HEK293 (cell line): ENCODE data around the gene ADAMTS14.

Experiments
- CTCF ChIA-PET: fragments of 350-600 bp; formaldehyde crosslinking; extraction: SDS; loops from one replicate; lab custom pipeline; 2021; ENCODE audit warnings: antibody characterized with exemption; lab: Yijun Ruan, JAX
- POLR2A ChIA-PET: fragments of 300-600 bp; formaldehyde crosslinking; extraction: SDS; loops from one replicate; lab custom pipeline; 2020; ENCODE audit warnings: antibody characterized with exemption, inconsistent platforms; lab: Yijun Ruan, JAX
- H3K27ac ChIP-seq: fragments of 200-500 bp; sonication (Bioruptor generic); 2 replicates; pipeline ENCODE4 v1.5.1; 2014; ENCODE audit warnings: low read depth, low read length, control low read depth, inconsistent platforms; ENCODE audit errors: extremely low read depth
- H3K36me3 ChIP-seq, 2 experiments: fragments of 200-500 bp in 1 of 2; sonication (Bioruptor generic) in 1 of 2; 1 replicate in 1 of 2; 2 replicates in 1 of 2; pipeline ENCODE4 v1.5.1; 2014 to 2017; ENCODE audit warnings: inconsistent platforms in 2 of 2, low read length in 2 of 2; ENCODE audit not compliant: control insufficient read depth in 2 of 2, insufficient read depth in 1 of 2
- H3K4me1 ChIP-seq: fragments of 200-500 bp; sonication (Bioruptor generic); 2 replicates; pipeline ENCODE4 v1.5.1; 2014; ENCODE audit warnings: mild to moderate bottlenecking, low read length, inconsistent platforms; ENCODE audit not compliant: control insufficient read depth, insufficient read depth
- H3K4me3 ChIP-seq: 2 replicates; pipeline ENCODE4 v1.5.1; 2011; ENCODE audit warnings: low read depth, mild to moderate bottlenecking, control low read depth, low read length, moderate library complexity
- H3K9me3 ChIP-seq: fragments of 200-500 bp; sonication (Bioruptor generic); 2 replicates; pipeline ENCODE4 v1.5.1; 2014; ENCODE audit warnings: low read depth, low read length, inconsistent platforms; ENCODE audit not compliant: control insufficient read depth, insufficient read depth
- GLI4 ChIP-seq: fragments of 450-650 bp; formaldehyde crosslinking; IDR thresholded peaks from 2 replicates; pipeline ENCODE4 v1.5.1; 2016; ENCODE audit warnings: missing biosample characterization, missing genetic modification characterization
- MYNN ChIP-seq: fragments of 450-650 bp; formaldehyde crosslinking; IDR thresholded peaks from 2 replicates; pipeline ENCODE4 v1.5.1; 2016; ENCODE audit warnings: missing biosample characterization, missing genetic modification characterization, borderline replicate concordance
- RBAK ChIP-seq: fragments of 450-650 bp; formaldehyde crosslinking; IDR thresholded peaks from 2 replicates; pipeline ENCODE4 v1.5.1; 2016; ENCODE audit warnings: missing biosample characterization, missing genetic modification characterization
- REPIN1 ChIP-seq: fragments of 450-650 bp; formaldehyde crosslinking; IDR thresholded peaks from 2 replicates; pipeline ENCODE4 v1.5.1; 2017; ENCODE audit warnings: missing biosample characterization, missing genetic modification characterization, low read depth
- TSHZ1 ChIP-seq: fragments of 450-650 bp; formaldehyde crosslinking; IDR thresholded peaks from 2 replicates; pipeline ENCODE4 v1.5.1; 2016; ENCODE audit warnings: missing biosample characterization, missing genetic modification characterization, borderline replicate concordance
- ZBTB20 ChIP-seq: fragments of 450-650 bp; formaldehyde crosslinking; IDR thresholded peaks from 2 replicates; pipeline ENCODE4 v1.5.1; 2016; ENCODE audit warnings: missing biosample characterization, missing genetic modification characterization
- ZBTB26 ChIP-seq: fragments of 450-650 bp; formaldehyde crosslinking; optimal IDR thresholded peaks from 2 replicates; pipeline ENCODE3; 2016; ENCODE audit warnings: missing biosample characterization, mild to moderate bottlenecking, missing genetic modification characterization
- ZNF18 ChIP-seq: fragments of 450-650 bp; formaldehyde crosslinking; IDR thresholded peaks from 2 replicates; pipeline ENCODE4 v1.5.1; 2016; ENCODE audit warnings: missing biosample characterization, missing genetic modification characterization
- ZNF26 ChIP-seq: fragments of 450-650 bp; formaldehyde crosslinking; IDR thresholded peaks from 2 replicates; pipeline ENCODE4 v1.5.1; 2016; ENCODE audit warnings: missing biosample characterization, missing genetic modification characterization
- ZNF394 ChIP-seq: fragments of 450-650 bp; formaldehyde crosslinking; IDR thresholded peaks from 2 replicates; pipeline ENCODE4 v1.5.1; 2016; ENCODE audit warnings: missing biosample characterization, missing genetic modification characterization, mild to moderate bottlenecking, moderate library complexity, borderline replicate concordance
- ZNF423 ChIP-seq: fragments of 450-650 bp; formaldehyde crosslinking; IDR thresholded peaks from 2 replicates; pipeline ENCODE4 v1.5.1; 2016; ENCODE audit warnings: missing biosample characterization, missing genetic modification characterization
- ZNF433 ChIP-seq: fragments of 450-650 bp; formaldehyde crosslinking; IDR thresholded peaks from 2 replicates; pipeline ENCODE4 v1.5.1; 2016; ENCODE audit warnings: missing biosample characterization, missing genetic modification characterization, low read depth
- ZNF488 ChIP-seq: fragments of 450-650 bp; formaldehyde crosslinking; IDR thresholded peaks from 2 replicates; pipeline ENCODE4 v1.5.1; 2016; ENCODE audit warnings: missing biosample characterization, missing genetic modification characterization
- ZNF529 ChIP-seq: fragments of 450-650 bp; formaldehyde crosslinking; IDR thresholded peaks from 2 replicates; pipeline ENCODE4 v1.5.1; 2017; ENCODE audit warnings: missing genetic modification characterization, missing biosample characterization; ENCODE audit not compliant: insufficient replicate concordance
- ZNF555 ChIP-seq: fragments of 450-650 bp; formaldehyde crosslinking; conservative IDR thresholded peaks from 2 replicates; pipeline ENCODE4 v1.5.1; 2017; ENCODE audit warnings: missing biosample characterization, mild to moderate bottlenecking, missing genetic modification characterization, inconsistent platforms
- ZNF658 ChIP-seq: fragments of 450-650 bp; formaldehyde crosslinking; IDR thresholded peaks from 2 replicates; pipeline ENCODE4; 2016; ENCODE audit warnings: missing biosample characterization, missing genetic modification characterization
- ZNF792 ChIP-seq: fragments of 450-650 bp; formaldehyde crosslinking; IDR thresholded peaks from 2 replicates; pipeline ENCODE4 v1.5.1; 2016; ENCODE audit warnings: missing biosample characterization, missing genetic modification characterization

The ADAMTS14 gene

GRCh38 chr10:70760271-70760787 lies 88.0 kb downstream of the ADAMTS14 start:
- ChIA-PET POLR2A (no interaction called here), CTCF (interaction anchor here (0.6 to 2.1 kb wide), 10 partner anchors 12 to 1095 kb away, joined by 3 to 11 read pairs (median 3); no protein-coding TSS in a partner anchor)
- no peak overlapping the region for H3K27ac ChIP-seq
- TF ChIP-seq REPIN1 (tag by site-specific recombination) = no peak
- TF ChIP-seq ZNF488 (tag by site-specific recombination) = no peak
- no peak for TF ChIP-seq ZNF658 (tag by site-specific recombination)
- TF ChIP-seq ZBTB26 = no peak
- no peak for TF ChIP-seq ZNF18 (tag by site-specific recombination)
- no peak for TF ChIP-seq ZNF26 (tag by site-specific recombination)
- TF ChIP-seq TSHZ1 = no peak
- TF ChIP-seq ZNF792 = no peak
- no peak for TF ChIP-seq GLI4 (tag by site-specific recombination)
- no peak for TF ChIP-seq ZNF394
- TF ChIP-seq MYNN (tag by site-specific recombination) = no peak
- no peak for TF ChIP-seq ZNF555 (tag by site-specific recombination)
- TF ChIP-seq ZBTB20 (tag by site-specific recombination) = no peak
- TF ChIP-seq ZNF433 (tag by site-specific recombination) = no peak
- no peak for TF ChIP-seq ZNF423 (tag by site-specific recombination)
- TF ChIP-seq RBAK (tag by site-specific recombination) = no peak
- no peak for TF ChIP-seq ZNF529
- TF ChIP-seq, all 188 proteins: peak for 0
- no peaks in the 10 kb centered on the region for H3K9me3 ChIP-seq
- no peaks in the 10 kb centered on the region for H3K36me3 ChIP-seq
- H3K4me3 ChIP-seq = no peak overlapping the region
- no peaks in the 10 kb centered on the region for H3K4me1 ChIP-seq
